Bronchial epithelial cell (primary cell): Measurements from ENCODE around the gene FAM163A. TPM values are rescaled to one million over a fixed set of nuclear protein-coding genes. Genes with fewer than 3 reads are reported as not detected.
"Not testable (repeated sequence)": the region's sequence is repeated elsewhere in the genome, so short reads cannot be mapped to it uniquely, and the experiment has no call there.

Experiments
- DNase-seq: peaks from one replicate; pipeline ENCODE4 v3.0.0-alpha.2; 2010; ENCODE audit warnings: low read depth
- FAIRE-seq: peaks from 2 replicates; lab custom pipeline; 2011; peaks lifted over from hg19 to GRCh38; lab: Jason Lieb, UNC
- H3K27me3 ChIP-seq: 2 replicates; pipeline ENCODE4 v1.5.1; 2011; ENCODE audit warnings: low read length; ENCODE audit not compliant: control insufficient read depth, insufficient read depth
- H3K36me3 ChIP-seq: 2 replicates; pipeline ENCODE4 v1.5.1; 2011; ENCODE audit warnings: low read length; ENCODE audit not compliant: control insufficient read depth, insufficient read depth
- H3K4me3 ChIP-seq: 2 replicates; pipeline ENCODE4 v1.5.1; 2011; ENCODE audit warnings: mild to moderate bottlenecking, low read depth, low read length, control low read depth
- total RNA-seq: library from RNA; depleted of rRNA; stranded (reverse); fragments of >200 nt; gene quantifications from 2 replicates; pipeline ENCODE4 v1.2.1, GENCODE V29; 2014
- TF ChIP-seq, protein P1 (sequence below): IDR thresholded peaks from 2 replicates; pipeline ENCODE4 v1.5.1; 2011; ENCODE audit warnings: mild to moderate bottlenecking, moderate library complexity, low read length, control low read depth, inconsistent platforms; ENCODE audit not compliant: insufficient read depth, severe bottlenecking

FAM163A gene
- not detected in 2 replicates for total RNA-seq

DNA sequence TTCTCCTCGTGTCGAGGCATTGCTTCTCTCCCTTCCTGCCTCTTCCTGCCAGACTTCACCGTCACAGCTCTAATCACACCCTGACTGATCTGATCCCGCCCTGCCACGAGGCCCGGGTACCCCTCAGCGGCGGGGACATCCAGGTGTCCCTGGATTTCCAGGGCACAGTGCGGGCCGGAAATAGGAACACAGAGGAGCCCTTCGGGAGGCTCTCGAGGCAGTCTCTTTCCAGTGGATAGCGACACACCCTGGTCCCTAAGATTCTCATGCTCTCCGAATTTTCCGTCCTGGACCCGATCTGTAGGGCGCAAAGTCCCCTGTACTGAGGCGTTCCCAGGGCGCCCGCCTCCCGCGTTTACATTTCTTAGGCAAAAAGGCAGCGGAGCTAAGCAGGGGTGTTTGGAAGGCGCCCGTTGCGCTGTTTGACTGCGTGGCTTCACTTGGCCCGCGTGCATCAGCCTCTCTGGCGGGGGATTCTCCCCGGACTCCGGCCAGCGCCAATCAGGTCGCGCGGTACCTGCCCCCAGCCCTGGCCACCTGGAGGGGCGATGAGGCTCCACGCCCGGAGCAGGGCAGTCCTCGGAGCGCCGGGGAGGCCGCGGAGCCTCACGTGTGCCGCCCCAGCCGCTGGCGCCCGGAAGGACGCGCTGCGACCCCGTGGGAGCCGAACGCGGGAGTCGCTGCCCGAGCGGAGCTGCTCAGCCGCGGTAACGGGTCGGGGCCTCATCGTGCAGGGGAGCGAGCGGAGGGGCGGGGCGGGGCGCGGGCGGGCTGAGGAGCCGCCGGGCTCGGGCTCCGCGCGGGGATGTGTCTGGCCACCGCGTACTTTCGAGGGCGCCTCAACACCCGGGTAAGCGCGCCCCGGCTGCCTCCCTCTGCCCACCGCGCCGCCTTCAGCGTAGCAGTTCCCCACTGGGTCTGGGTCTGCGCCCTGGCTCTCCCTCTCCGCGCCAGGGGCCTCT lies at the start of gene FAM163A:
Gene FAM163A (plus strand): TSS at position 575 of the 962 bp plus-strand sequence. CDS start 69,807 bp downstream, outside the sequence.
- Histone ChIP-seq H3K27me3 (peaks cover 23% of the 10 kb centered on the region), H3K4me3 (no peak within 1 kb of the TSS), H3K36me3 (no peaks in the 10 kb centered on the region)
- FAIRE-seq (no peak), DNase-seq (no peak)
- TF ChIP-seq, protein P1, sequence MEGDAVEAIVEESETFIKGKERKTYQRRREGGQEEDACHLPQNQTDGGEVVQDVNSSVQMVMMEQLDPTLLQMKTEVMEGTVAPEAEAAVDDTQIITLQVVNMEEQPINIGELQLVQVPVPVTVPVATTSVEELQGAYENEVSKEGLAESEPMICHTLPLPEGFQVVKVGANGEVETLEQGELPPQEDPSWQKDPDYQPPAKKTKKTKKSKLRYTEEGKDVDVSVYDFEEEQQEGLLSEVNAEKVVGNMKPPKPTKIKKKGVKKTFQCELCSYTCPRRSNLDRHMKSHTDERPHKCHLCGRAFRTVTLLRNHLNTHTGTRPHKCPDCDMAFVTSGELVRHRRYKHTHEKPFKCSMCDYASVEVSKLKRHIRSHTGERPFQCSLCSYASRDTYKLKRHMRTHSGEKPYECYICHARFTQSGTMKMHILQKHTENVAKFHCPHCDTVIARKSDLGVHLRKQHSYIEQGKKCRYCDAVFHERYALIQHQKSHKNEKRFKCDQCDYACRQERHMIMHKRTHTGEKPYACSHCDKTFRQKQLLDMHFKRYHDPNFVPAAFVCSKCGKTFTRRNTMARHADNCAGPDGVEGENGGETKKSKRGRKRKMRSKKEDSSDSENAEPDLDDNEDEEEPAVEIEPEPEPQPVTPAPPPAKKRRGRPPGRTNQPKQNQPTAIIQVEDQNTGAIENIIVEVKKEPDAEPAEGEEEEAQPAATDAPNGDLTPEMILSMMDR = no peak

DNA sequence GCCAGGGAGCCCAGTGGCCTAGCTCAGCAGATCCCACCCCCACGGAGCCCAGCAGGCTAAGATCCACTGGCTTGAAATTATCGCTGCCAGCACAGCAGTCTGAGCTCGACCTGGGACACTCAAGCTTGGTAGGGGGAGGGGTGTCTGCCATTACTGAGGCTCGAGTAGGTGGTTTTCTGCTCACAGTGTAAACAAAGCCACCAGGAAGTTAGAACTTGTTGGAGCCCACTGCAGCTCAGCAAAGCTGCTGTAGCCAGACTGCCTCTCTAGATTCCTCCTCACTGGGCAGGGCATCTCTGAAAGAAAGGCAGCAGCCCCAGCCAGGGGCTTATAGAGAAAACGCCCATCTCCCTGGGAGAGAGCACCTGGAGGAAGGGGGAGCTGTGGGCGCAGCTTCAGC lies 48.6 kb upstream of the FAM163A start:
- not testable (repeated sequence) for H3K27me3 ChIP-seq, H3K4me3 ChIP-seq, DNase-seq, FAIRE-seq, H3K36me3 ChIP-seq

DNA sequence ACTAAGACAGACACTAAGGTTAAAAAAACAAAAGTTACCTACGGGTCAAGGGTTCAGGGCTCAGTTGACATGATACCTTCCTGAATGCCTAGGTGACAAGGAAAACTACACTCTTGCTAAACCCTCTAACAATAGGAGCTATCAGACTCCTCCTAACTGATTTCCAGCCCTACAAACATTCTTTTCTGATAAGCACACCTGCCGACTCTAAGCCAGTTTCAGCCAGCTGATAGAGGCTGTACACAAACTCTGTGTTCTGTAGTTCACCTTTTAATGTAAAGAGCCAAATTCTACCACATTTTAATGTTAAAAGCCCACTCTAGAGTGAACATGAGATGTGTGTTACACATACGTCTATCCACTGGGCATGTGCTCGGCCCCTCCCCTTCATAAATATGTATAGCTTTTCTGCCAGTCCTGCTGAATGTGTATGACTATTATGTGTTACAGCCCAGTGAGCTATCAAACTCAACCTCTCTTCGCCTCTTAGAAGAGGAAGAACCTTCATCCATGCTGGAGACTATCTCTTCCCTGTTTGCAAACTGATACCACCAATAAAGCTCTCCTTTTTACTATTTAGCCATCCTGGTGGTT lies 40.0 kb upstream of the FAM163A start:
- FAIRE-seq (no peak), DNase-seq (no peak)
- Histone ChIP-seq H3K4me3 (no peak overlapping the region), H3K27me3 (no peaks in the 10 kb centered on the region), H3K36me3 (no peaks in the 10 kb centered on the region)
- TF ChIP-seq, protein P1 = no peak

DNA sequence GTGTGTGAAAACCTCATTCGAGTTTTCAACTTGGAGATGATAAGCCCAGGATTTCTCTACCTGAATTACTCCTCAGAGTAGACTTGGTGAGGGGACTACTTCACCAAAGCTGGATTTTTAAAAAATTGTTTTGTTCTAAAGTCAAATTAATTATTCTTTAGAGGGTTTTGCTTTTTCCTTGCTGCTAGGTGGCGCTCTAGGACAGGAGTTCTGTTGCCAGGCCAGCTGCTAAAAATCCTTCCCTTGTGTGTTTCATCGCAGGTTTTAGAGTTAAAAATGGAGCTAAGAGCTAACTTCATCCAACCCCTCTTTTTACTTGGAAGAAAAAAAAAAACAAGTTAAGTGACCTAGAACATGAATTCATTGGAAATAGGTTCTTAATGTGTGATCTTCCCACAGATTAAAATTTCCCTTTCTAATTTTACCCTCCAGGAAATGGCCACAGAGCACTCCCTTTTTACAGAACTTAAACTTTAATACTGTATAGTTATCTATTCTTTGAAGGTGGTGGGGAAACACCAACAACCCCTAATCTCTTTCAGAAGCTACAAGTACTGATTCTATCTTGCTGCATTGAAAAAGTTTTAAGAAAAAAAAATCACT lies 36.7 kb upstream of the FAM163A start:
- no peak for FAIRE-seq
- DNase-seq = peak; percentile 47
- no peaks in the 10 kb centered on the region for H3K36me3 ChIP-seq
- no peak overlapping the region for H3K4me3 ChIP-seq
- TF ChIP-seq, protein P1 = peak; percentile 70
- no peaks in the 10 kb centered on the region for H3K27me3 ChIP-seq

DNA sequence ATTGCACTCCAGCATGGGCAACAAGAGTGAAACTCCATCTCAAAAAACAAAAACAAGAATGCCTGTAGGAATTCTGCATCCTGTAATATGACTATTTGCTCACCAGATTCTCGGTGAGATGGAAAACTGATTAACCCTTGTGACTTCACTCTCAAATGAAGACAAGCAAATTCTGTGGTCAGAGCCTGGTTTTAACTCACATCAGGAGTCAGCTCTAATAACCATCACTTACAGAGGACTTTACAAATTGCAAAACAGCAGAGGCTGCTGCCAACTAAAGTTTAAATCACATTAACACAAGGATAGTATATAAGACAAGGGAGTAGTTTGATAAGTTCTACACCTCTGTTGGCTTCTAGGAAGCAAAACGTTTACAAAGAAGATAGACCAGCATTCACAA lies 35.7 kb upstream of the FAM163A start:
- DNase-seq = no peak
- FAIRE-seq = no peak
- Histone ChIP-seq H3K36me3 (no peaks in the 10 kb centered on the region), H3K4me3 (no peak overlapping the region), H3K27me3 (no peaks in the 10 kb centered on the region)
- TF ChIP-seq, protein P1 = no peak
